Measurements from ENCODE around the gene ATF7. TPM values are rescaled to one million over a fixed set of nuclear protein-coding genes. Genes with fewer than 3 reads are reported as not detected.

ATF7 gene
- total and polyA plus RNA-seq, 9 of the 15 experiments (the other 6 are each of a cell fraction or from before 2014, with no cell fraction given) = 10.6 to 30.4 (median 20.7) TPM

GRCh38 chr12:53589915-53590314, 36.3 kb downstream of the ATF7 start (continued):
- TF ChIP-seq HMGXB4 (CRISPR knock-in tag; IDR thresholded peaks at IDR 0.05) (no peak), ZBTB1 (CRISPR knock-in tag; IDR thresholded peaks at IDR 0.05; ENCODE audit: borderline replicate concordance, low read depth) (no peak)

GRCh38 chr12:53589423-53589822, 36.8 kb downstream of the ATF7 start:
- ChIA-PET CTCF (ENCODE audit: low intra/inter-chr PET ratio) (no interaction called here), POLR2A (interaction anchor here (0.7 to 1.4 kb wide), 2 partner anchors 11 to 21 kb away, joined by 3 read pairs; no protein-coding TSS in a partner anchor)
- no peak overlapping the region for H2AFZ ChIP-seq (ENCODE audit: low read depth, low read length)
- H3K27me3 ChIP-seq (ENCODE audit: control insufficient read depth in 2 of 2, insufficient read depth in 2 of 2, low read length in 2 of 2) = no peaks in the 10 kb centered on the region
- 58% methylated on average over 3 of the region's 3 CpGs for WGBS (ENCODE audit: insufficient coverage, low coverage, missing lambda C conversion rate)
- H3K9me1 ChIP-seq (ENCODE audit: control insufficient read depth, insufficient read depth, low read length) = no peaks in the 10 kb centered on the region
- FAIRE-seq (peak; percentile 54), DNase-seq (ENCODE audit: extremely low read depth in 1 of 4, low spot score in 3 of 4) (no peak), ATAC-seq (no peak)
- H3K4me3 ChIP-seq = no peak overlapping the region
- no peak overlapping the region for H3K27ac ChIP-seq (ENCODE audit: extremely low read depth, low read depth, low read length)
- no peaks in the 10 kb centered on the region for H4K20me1 ChIP-seq (replicated peaks; ENCODE audit: control insufficient read depth, insufficient read depth, low read length)
- no peaks in the 10 kb centered on the region for H3K9me3 ChIP-seq (replicated peaks; ENCODE audit: control insufficient read depth, insufficient read depth, low read depth, low read length)
- H3K4me1 ChIP-seq (replicated peaks in 1 of 2; ENCODE audit: control insufficient read depth in 2 of 2, insufficient read depth in 2 of 2, low read length in 2 of 2) = peaks cover 0 to 7% of the 10 kb centered on the region in 2 experiments; a peak in 2 of 5 replicates
- in situ Hi-C loops (cut with MboI) = no loop called here
- intact Hi-C loops (cut with micrococcal nuclease) = no loop called here
- no TSS peak for BruUV-seq (replicated peaks)
- no peak overlapping the region for H3K9ac ChIP-seq (ENCODE audit: insufficient read depth in 1 of 2, low read depth in 2 of 2, low read length in 2 of 2)
- no peaks in the 10 kb centered on the region for H3K36me3 ChIP-seq (ENCODE audit: control insufficient read depth, insufficient read depth, low read length)
- H3K4me2 ChIP-seq (ENCODE audit: insufficient read depth, low read length) = no peak overlapping the region
- no peaks in the 10 kb centered on the region; the same call in 2 of the 3 replicates for H3K79me2 ChIP-seq (ENCODE audit: control insufficient read depth, insufficient read depth, low read length)
- TF ChIP-seq RFX5 (IDR thresholded peaks at IDR 0.05; ENCODE audit: low read depth, low read length) (no peak), FOXM1 (IDR thresholded peaks at IDR 0.05; ENCODE audit: low read depth) (no peak), FOXM1 (CRISPR knock-in tag; IDR thresholded peaks at IDR 0.05; ENCODE audit: low read depth) (no peak), ZNF12 (CRISPR knock-in tag; IDR thresholded peaks at IDR 0.05) (no peak), TRIM28 (IDR thresholded peaks at IDR 0.05) (no peak), ZNF280A (IDR thresholded peaks at IDR 0.05; ENCODE audit: low read depth, partially characterized antibody) (no peak), SIN3B (IDR thresholded peaks at IDR 0.05; ENCODE audit: low read depth) (no peak), SUPT5H (IDR thresholded peaks at IDR 0.05) (no peak), CBFA2T3 (IDR thresholded peaks at IDR 0.05) (no peak), PHF20 (IDR thresholded peaks at IDR 0.05; ENCODE audit: partially characterized antibody) (no peak), KLF13 (tag; IDR thresholded peaks at IDR 0.05; ENCODE audit: borderline replicate concordance, low read depth) (no peak), MNT (conservative IDR thresholded peaks at IDR 0.05) (no peak)
- TF ChIP-seq, protein P1, sequence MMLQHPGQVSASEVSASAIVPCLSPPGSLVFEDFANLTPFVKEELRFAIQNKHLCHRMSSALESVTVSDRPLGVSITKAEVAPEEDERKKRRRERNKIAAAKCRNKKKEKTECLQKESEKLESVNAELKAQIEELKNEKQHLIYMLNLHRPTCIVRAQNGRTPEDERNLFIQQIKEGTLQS (IDR thresholded peaks at IDR 0.05) = no peak
- TF ChIP-seq, protein P1 (CRISPR knock-in tag; conservative IDR thresholded peaks at IDR 0.05) = no peak

Data from K562 (cell line).